22Rv1 (cell line): ENCODE measurements around the gene ADAP1.

Experiments
- CTCF ChIP-seq: fragments of 450-650 bp; IDR thresholded peaks from 2 replicates; pipeline ENCODE4 v1.5.1; 2017; ENCODE audit warnings: mild to moderate bottlenecking
- ZFX ChIP-seq: fragments of 450-650 bp; IDR thresholded peaks from 2 replicates; pipeline ENCODE4 v1.6.1; 2017; ENCODE audit warnings: antibody characterized with exemption, borderline replicate concordance

DNA sequence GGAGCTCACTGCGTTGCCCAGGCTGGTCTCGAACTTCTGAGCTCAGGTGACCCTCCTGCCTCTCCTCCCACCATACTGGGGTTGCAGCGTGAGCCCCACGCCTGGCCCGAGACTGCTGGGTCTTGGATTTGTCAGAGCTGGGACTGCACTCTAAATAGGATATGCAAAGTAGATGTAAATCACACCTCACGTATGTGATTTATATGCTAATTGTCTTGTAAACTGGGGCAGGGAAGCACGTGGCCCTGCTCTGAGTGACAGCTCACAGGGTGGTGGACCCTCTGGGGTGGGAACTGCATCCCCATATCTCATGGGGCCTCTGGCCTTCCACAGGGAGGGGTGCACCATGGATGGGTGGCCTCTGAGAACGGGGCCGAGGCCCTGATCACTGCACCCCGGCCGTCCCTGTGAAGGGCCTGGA, 44.0 kb downstream of the ADAP1 start:
- TF ChIP-seq CTCF (no peak), ZFX (no peak)
